Suprapubic skin (tissue), 4 donors: ENCODE results near the gene NFIL3.

Experiments used
- POLR2A ChIP-seq, 2 donors: fragments of 450-650 bp; IDR thresholded peaks; one replicate each; pipeline ENCODE4 v1.6.1; 2017; ENCODE audit warnings: antibody characterized with exemption in 2 of 2, mild to moderate bottlenecking in 2 of 2, moderate library complexity in 2 of 2
- POLR2AphosphoS5 ChIP-seq, 3 donors: sonication (generic); formaldehyde crosslinking; IDR thresholded peaks; one replicate each; pipeline ENCODE4 v1.6.1; 2017; ENCODE audit warnings: antibody characterized with exemption in 3 of 3
- TF ChIP-seq, protein P1 (sequence below), 2 donors: fragments of 200-600 bp in 1 of 2; fragments of 450-650 bp in 1 of 2; sonication (generic) in 1 of 2; IDR thresholded peaks; one replicate each; pipeline ENCODE4 v1.5.1; 2016 to 2019; ENCODE audit warnings: antibody characterized with exemption in 2 of 2, mild to moderate bottlenecking in 1 of 2, moderate library complexity in 1 of 2

- TF ChIP-seq, protein P1, sequence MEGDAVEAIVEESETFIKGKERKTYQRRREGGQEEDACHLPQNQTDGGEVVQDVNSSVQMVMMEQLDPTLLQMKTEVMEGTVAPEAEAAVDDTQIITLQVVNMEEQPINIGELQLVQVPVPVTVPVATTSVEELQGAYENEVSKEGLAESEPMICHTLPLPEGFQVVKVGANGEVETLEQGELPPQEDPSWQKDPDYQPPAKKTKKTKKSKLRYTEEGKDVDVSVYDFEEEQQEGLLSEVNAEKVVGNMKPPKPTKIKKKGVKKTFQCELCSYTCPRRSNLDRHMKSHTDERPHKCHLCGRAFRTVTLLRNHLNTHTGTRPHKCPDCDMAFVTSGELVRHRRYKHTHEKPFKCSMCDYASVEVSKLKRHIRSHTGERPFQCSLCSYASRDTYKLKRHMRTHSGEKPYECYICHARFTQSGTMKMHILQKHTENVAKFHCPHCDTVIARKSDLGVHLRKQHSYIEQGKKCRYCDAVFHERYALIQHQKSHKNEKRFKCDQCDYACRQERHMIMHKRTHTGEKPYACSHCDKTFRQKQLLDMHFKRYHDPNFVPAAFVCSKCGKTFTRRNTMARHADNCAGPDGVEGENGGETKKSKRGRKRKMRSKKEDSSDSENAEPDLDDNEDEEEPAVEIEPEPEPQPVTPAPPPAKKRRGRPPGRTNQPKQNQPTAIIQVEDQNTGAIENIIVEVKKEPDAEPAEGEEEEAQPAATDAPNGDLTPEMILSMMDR (IDR thresholded peaks at IDR 0.05): no peak
- no peak for TF ChIP-seq POLR2AphosphoS5 (IDR thresholded peaks at IDR 0.05)
- no peak for TF ChIP-seq POLR2A (IDR thresholded peaks at IDR 0.05)
Measured at GRCh38 chr9:91398926-91399325, 24.7 kb downstream of the NFIL3 start.
